ENCODE measurements around the gene CTNNA3. TPM values are rescaled to one million over a fixed set of nuclear protein-coding genes. Genes with fewer than 3 reads are reported as not detected.

The CTNNA3 gene
- 0.16 TPM in 1 of 2 replicates, not detected in the other for total RNA-seq

DNA sequence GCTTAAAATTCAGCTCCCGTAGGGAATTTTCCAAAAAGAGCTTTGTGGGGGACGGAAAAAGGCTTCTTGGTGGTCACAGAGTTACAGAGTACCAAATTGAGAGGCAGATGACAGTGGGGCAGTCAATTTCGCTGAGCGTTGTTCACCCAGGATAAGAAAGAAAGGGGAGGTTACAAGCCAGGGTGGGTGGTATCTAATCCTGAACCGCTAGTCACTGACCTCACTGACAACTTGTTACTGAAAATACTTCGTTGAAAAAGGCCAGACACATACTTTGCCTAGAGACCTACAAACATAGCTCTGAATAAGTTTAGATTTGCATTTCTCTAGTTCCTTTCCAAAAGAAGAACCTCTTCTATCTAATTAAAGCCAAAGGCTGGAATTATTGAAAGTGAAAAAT lies at the start of gene CTNNA3:
Gene CTNNA3, minus strand, starts transcription at position 167 of the 400 bp plus-strand sequence.

DNA sequence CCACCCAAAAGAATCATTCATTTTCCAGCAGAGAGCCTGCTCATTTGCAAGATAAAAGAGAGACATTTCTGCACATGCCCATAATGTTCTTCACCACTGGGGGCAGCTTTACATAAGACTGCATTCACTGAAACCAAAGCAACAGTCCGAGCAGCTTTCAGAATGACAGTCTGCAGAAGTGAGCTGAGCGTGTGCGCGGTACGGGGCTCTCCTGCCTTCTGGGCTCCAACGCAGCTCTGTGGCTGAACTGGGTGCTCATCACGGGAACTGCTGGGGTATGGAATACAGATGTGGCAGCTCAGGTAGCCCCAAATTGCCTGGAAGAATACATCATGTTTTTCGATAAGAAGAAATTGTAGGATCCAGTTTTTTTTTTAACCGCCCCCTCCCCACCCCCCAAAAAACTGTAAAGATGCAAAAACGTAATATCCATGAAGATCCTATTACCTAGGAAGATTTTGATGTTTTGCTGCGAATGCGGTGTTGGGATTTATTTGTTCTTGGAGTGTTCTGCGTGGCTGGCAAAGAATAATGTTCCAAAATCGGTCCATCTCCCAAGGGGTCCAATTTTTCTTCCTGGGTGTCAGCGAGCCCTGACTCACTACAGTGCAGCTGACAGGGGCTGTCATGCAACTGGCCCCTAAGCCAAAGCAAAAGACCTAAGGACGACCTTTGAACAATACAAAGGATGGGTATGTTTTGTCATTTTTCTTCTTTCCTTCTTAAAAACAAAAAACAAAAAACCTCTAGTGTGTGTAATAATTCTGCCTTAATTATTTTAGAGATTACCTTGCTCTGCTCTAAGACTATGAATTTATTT lies 769.9 kb downstream of the CTNNA3 start, which contains the start of gene LRRTM3:
Gene LRRTM3, plus strand, starts transcription at position 141 of the 820 bp plus-strand sequence.

Other genes with a start within 250 kb of the CTNNA3 start
- 0.65 and 3.9 TPM in 2 replicates for gene DNAJC12, start 142.0 kb upstream of the CTNNA3 start, total RNA-seq
- gene SIRT1, start 188.5 kb upstream of the CTNNA3 start, total RNA-seq: 6.0 and 12.3 TPM in 2 replicates

Measured in bladder microvascular endothelial cell (primary cell).